ENCODE measurements around the gene PRSS36.
"Not testable (repeated sequence)": the region's sequence is repeated elsewhere in the genome, so short reads cannot be mapped to it uniquely, and the experiment has no call there.

PRSS36 gene

DNA sequence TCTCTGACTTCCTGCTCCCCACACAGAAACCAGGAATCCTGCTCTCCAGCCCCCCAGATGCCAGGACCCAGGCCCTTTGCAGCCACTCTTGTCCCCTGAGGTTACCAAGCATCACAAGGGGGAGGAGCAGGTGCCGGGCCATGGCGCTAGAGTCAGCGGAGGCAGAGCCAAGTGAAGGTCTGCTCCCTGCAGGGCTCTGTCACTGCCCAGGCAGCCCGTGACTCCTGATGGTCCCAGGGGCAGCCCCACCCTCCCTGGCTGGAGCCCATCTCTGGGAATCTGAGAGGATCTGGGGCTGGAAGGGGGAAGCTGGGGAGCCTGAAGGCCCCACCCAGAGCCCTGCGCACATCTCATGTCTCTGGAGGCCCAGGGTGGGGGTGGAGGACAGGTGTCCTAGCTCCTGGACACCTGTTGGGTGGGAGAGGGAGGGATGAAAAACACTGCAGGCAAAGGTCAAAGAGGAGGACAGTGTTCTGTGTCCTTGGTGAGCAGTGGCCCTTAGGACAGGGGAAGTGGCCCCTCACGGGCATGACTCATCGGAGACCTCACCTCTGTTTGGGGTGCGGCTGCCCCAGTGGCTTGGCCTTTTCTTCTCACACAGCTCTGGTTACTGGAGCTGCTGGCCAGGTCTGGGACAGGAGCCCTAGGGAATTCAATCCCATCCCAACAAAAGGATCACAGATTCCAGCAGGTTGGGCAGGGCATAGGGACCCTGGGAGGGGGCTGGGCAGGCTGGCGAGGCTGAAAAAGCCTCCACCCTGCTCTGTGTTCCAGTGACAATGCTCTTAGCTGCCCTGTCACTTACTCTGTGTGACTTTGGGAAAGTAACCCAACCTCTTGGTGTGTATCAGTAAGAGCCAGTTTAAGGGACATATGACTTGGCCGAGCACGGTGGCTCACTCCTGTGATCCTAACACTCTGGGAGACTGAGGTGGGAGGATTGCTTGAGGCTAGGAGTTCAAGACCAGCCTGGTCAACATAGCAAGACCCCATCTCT lies at the start of gene PRSS36:
TSS of gene PRSS36 (minus strand) at position 173 of the 997 bp plus-strand sequence. CDS start at position 142, 31 bp downstream.
- DNase-seq: no peak

DNA sequence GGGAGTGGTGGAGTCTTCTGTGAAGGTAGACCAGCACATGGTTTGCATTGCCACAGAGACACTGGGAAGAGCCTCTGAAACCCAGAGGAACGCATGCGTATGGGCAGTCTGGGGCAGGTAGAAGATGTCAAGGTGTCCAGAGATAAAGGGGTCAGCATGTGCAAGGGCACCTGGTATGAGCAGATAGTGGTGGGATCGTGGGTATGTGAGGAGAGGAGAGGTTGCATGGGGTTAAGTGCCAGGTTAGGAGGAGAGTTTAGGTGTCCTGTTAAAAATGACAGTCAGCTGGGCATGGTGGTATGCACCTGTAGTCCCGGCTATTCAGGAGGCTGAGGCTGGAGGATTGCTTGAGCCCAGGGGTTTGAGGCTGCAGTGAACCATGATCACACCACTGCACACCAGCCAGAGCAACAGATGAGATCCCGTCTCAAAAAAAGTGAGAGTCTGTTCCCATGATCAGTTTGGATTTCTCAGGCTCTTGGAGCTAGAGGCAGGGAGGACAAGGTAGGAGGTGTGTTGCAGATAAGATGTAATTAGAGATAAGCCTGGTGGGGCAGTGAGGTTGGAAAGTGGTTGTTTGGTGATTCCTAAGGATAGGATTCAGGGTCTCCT lies 49.7 kb upstream of the PRSS36 start:
- no peak for DNase-seq

- no peak for DNase-seq
These were observed 48.5 kb upstream of the PRSS36 start for GRCh38 chr16:31198207-31198882.

DNA sequence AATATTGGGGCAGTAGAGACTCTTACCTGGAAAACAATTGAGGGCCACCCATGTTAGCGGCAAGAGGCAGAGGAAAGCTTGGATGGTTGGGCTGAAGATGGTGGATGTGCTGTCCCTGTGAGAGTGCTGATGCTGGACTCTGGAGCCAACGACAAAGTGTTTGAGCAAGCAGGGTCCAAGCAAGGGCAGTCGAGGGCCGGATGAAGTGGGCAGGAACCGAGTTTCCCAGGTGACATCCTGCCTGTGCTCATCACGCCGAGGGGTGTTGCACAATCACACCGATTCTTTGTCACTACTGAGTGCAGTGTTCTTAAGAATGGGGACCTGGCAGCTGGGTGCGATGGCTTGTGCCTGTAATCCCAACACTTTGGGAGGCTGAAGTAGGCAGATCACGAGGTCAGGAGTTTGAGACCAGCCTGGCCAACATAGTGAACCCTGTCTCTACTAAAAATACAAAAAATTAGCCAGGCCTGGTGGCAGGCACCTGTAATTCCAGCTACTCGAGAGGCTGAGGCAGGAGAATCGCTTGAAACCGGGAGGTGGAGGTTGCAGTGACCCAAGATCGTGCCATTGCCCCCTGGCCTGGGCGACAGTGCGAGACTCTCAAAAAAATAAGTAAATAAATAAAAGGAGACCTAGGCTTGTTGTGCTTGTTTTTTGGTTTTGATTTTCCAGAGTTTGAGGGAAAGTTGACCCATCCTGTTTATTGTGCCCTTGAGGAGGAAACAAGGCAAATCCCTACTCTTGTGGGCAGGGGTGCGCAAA lies 46.6 kb upstream of the PRSS36 start:
- DNase-seq: no peak

DNA sequence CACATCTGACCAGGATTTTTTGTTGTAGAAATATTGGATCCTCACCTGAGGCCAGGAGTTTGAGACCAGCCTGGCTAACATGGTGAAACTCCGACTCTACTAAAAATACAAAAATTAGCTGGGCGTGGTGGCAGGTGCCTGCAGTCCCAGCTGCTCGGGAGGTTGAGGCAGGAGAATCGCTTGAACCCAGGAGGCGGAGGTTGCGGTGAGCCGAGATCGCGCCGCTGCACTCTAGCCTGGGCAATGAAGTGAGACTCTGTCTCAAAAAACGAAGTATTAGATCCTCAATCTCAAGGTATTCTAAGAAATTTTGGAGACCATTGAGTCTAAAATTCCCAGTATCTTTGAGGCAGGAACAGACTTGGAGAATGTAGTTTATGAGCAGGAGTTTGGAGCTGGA lies 46.0 kb upstream of the PRSS36 start:
- not testable (repeated sequence) for DNase-seq

DNA sequence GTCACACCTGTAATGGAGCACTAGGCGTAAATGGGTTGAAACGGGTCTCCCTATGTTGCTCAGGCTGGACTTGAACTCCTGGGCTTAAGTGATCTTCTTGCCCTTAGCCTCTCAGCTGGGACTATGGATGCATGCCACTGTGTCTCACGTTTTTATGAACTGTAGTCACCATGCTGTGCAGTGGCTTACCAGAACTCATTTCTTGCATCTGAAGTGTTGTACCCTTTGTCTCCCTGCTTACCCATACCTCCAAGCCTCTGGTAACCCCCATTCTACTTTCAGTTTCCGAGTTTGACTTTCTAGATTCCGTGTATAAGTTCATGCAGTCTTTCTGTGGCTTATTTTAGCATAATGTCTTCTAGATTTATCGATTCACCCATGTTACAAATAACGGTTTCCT lies 45.0 kb upstream of the PRSS36 start:
- no peak for DNase-seq

DNA sequence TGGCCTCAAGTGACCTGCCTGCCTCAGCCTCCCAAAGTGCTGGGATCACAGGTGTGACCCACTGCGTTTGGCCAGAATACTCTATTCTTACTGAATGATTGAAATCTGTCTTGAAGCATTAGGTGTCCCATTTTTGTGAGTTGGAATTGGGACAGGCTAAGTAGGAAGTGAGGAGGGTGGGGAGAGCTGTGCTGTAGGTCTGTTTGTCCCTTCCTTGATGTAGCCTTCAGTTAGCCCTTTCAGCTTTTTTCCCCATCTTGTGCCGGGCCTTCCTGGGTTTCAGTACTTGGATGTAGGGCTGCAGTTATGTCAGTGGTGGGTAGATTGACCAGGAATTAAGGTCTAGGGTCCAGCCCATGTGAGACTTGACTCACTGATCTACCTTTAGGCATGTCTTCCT lies 44.0 kb upstream of the PRSS36 start:
- DNase-seq: no peak

- DNase-seq: no peak
These were observed 43.2 kb upstream of the PRSS36 start for GRCh38 chr16:31192856-31193642.

GRCh38 chr16:31191697-31192428 lies 42.0 kb upstream of the PRSS36 start:
- no peak for DNase-seq

- DNase-seq: no peak
These were observed 41.1 kb upstream of the PRSS36 start for GRCh38 chr16:31190818-31191444.

GRCh38 chr16:31190061-31190460 lies 40.2 kb upstream of the PRSS36 start:
- no peak for DNase-seq

- DNase-seq: no peak
These were observed 39.5 kb upstream of the PRSS36 start for GRCh38 chr16:31189412-31189778.

DNA sequence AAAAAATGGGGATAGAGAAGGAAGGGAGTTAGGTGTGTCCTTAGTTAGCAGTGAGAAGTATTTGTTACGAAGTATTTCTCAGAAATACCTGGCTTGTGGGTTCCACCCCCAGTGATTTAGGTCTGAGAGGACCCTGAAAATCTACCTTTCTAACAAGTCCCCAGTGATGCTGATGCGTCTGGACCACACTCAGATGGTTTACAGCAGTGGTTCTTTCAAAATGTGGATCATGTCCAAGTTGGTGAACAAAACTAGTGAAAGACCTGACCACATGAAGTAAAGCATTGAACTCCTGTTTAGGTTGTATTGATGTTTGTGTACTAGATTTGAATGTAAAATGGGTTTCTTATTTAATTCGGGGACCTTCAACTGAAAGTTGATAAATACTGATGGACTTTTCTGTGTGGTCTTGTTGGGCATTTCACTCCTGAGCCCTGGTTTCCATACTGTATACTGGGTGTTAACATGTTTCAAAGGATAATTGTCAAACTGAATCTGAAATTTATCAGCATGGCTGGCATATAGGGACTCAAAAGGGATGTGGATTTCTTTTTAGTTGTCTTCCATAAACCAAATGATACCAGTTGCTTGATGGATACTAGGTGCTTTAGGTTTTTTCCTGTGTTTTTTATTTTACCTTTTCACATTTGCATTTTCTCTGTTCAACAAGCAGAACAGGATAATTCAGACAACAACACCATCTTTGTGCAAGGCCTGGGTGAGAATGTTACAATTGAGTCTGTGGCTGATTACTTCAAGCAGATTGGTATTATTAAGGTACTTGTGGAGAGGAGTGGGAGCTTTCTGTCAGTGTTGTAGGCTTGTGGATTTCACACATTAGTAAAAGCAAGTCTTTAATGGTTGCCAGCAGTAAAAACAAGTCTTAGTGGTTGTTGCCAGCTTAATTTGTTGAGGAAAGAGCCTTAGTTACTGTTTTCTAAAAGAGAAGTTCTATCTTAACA lies 38.9 kb upstream of the PRSS36 start:
- no peak for DNase-seq

DNA sequence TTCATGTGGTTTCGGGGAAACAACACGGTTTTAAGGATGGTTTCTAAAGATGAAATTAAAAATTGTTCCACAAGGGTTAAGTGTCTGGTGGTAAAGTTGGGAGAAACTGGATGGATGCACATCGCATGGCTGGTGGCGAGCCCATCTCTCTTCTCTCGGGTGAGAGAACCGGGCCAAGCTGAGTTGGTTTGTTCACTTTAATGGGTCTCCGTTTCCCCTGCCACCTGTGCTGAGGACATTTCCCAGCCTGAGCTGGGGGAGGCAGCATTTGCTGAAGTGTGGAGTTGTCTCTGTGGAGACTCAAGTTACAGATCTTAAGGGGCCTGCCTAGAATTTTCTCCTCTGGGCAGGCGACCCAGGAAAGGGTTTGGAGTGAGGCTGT lies 37.9 kb upstream of the PRSS36 start:
- no peak for DNase-seq

- DNase-seq: no peak
These were observed 37.3 kb upstream of the PRSS36 start for GRCh38 chr16:31186930-31187807.

GRCh38 chr16:31186176-31186575 lies 36.3 kb upstream of the PRSS36 start:
- DNase-seq: no peak

GRCh38 chr16:31185339-31185738 lies 35.5 kb upstream of the PRSS36 start:
- DNase-seq: no peak

DNA sequence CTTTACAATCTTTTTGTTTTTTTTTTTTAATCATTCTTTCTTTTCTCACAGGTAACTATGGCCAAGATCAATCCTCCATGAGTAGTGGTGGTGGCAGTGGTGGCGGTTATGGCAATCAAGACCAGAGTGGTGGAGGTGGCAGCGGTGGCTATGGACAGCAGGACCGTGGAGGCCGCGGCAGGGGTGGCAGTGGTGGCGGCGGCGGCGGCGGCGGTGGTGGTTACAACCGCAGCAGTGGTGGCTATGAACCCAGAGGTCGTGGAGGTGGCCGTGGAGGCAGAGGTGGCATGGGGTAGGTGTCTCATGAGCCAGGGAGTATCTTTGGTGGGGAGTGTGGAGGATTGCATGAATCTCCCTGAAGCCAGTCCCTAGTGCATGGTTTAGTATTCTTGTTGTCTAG lies 35.0 kb upstream of the PRSS36 start:
- no peak for DNase-seq

Measured in C1 segment of cervical spinal cord (tissue), 14 donors.